ENCODE data around the gene DNAJA2.
"Not testable (repeated sequence)": the region's sequence is repeated elsewhere in the genome, so short reads cannot be mapped to it uniquely, and the experiment has no call there.

The DNAJA2 gene

GRCh38 chr16:46973207-46973995 is at the start of gene DNAJA2:
DNAJA2 (minus strand) TSS chr16:46973674; CDS start chr16:46973572, 102 bp downstream.
- DNase-seq = peak; percentile 71

GRCh38 chr16:47019568-47019967 is 46.1 kb upstream of the DNAJA2 start:
- DNase-seq = no peak

- no peak for DNase-seq
These were observed 44.9 kb upstream of the DNAJA2 start for GRCh38 chr16:47018223-47018891.

GRCh38 chr16:47017636-47018035 is 44.2 kb upstream of the DNAJA2 start:
- DNase-seq = no peak

GRCh38 chr16:47016700-47017133 is 43.2 kb upstream of the DNAJA2 start:
- DNase-seq = no peak

- no peak for DNase-seq
These were observed 40.4 kb upstream of the DNAJA2 start for GRCh38 chr16:47013910-47014309.

GRCh38 chr16:47013172-47013571 is 39.7 kb upstream of the DNAJA2 start:
- DNase-seq = no peak

- DNase-seq = not testable (repeated sequence)
These were observed 37.3 kb upstream of the DNAJA2 start for GRCh38 chr16:47010812-47011211.

GRCh38 chr16:47008612-47009011 is 35.1 kb upstream of the DNAJA2 start:
- DNase-seq = no peak

GRCh38 chr16:47008174-47008573 is 34.7 kb upstream of the DNAJA2 start:
- no peak for DNase-seq

GRCh38 chr16:47004652-47005051 is 31.2 kb upstream of the DNAJA2 start:
- DNase-seq = no peak

- DNase-seq = not testable (repeated sequence)
These were observed 26.6 kb upstream of the DNAJA2 start for GRCh38 chr16:47000066-47000465.

GRCh38 chr16:46997844-46998243 is 24.4 kb upstream of the DNAJA2 start:
- DNase-seq = no peak

- no peak for DNase-seq
These were observed 23.5 kb upstream of the DNAJA2 start for GRCh38 chr16:46996952-46997458.

GRCh38 chr16:46996391-46996790 is 22.9 kb upstream of the DNAJA2 start:
- no peak for DNase-seq

- DNase-seq = no peak
These were observed 18.5 kb upstream of the DNAJA2 start for GRCh38 chr16:46991729-46992704.

- DNase-seq = no peak
These were observed 13.4 kb upstream of the DNAJA2 start for GRCh38 chr16:46986896-46987295.

- DNase-seq = no peak
These were observed 13.0 kb upstream of the DNAJA2 start for GRCh38 chr16:46986438-46986837.

GRCh38 chr16:46982335-46982734 is 8.9 kb upstream of the DNAJA2 start:
- DNase-seq = no peak

- no peak for DNase-seq
These were observed 7.5 kb upstream of the DNAJA2 start for GRCh38 chr16:46980926-46981325.

- DNase-seq = no peak
These were observed 3.1 kb upstream of the DNAJA2 start for GRCh38 chr16:46976550-46976949.

GRCh38 chr16:46975908-46976470 is 2.5 kb upstream of the DNAJA2 start:
- no peak for DNase-seq

- no peak for DNase-seq
These were observed 1.7 kb upstream of the DNAJA2 start for GRCh38 chr16:46975165-46975564.
